Stimulated activated naive CD8-positive, alpha-beta T cell treated with anti-CD3 and anti-CD28 coated beads, Interleukin-15, Interleukin-2, amounts not matched to agents 100 ng/mL and 50 ng/mL, for 24 hours (primary cell): Measurements from ENCODE around the gene CHD1L.

Source experiments
- H3K27ac Mint-ChIP-seq: one replicate; pipeline ENCODE4 v1.8.0; 2021; ENCODE audit warnings: mild to moderate bottlenecking, mixed read lengths
- H3K27me3 Mint-ChIP-seq: one replicate; pipeline ENCODE4 v1.8.0; 2021; ENCODE audit warnings: mixed read lengths
- H3K36me3 Mint-ChIP-seq: one replicate; pipeline ENCODE4 v1.8.0; 2021; ENCODE audit warnings: low read depth, mixed read lengths
- H3K4me1 Mint-ChIP-seq: one replicate; pipeline ENCODE4 v1.8.0; 2021; ENCODE audit warnings: low read depth, mixed read lengths
- H3K4me3 Mint-ChIP-seq: one replicate; pipeline ENCODE4 v1.8.0; 2021; ENCODE audit warnings: mild to moderate bottlenecking, mixed read lengths
- H3K9me3 Mint-ChIP-seq: one replicate; pipeline ENCODE4 v1.8.0; 2021; ENCODE audit warnings: mixed read lengths

CHD1L gene

GRCh38 chr1:147241934-147242448 is 493 bp upstream of the CHD1L start:
- Mint-ChIP-seq H3K36me3 (peaks cover 22% of the 10 kb centered on the region), H3K4me1 (peaks cover 45% of the 10 kb centered on the region), H3K4me3 (peak overlapping the region; percentile 87), H3K27me3 (peaks cover 5% of the 10 kb centered on the region), H3K9me3 (no peaks in the 10 kb centered on the region), H3K27ac (peak overlapping the region; percentile 17)

- Mint-ChIP-seq H3K36me3 (peaks cover 27% of the 10 kb centered on the region), H3K27me3 (peaks cover 5% of the 10 kb centered on the region), H3K9me3 (no peaks in the 10 kb centered on the region), H3K27ac (peak overlapping the region; percentile 88), H3K4me1 (peaks cover 56% of the 10 kb centered on the region), H3K4me3 (peak overlapping the region; percentile 87)
Observed at GRCh38 chr1:147243228-147243685, 773 bp downstream of the CHD1L start.

GRCh38 chr1:147243841-147244240 is 1.4 kb downstream of the CHD1L start:
- no peaks in the 10 kb centered on the region for H3K9me3 Mint-ChIP-seq
- H3K27me3 Mint-ChIP-seq, result no peaks in the 10 kb centered on the region
- H3K4me3 Mint-ChIP-seq, result peak overlapping the region; percentile 87
- H3K36me3 Mint-ChIP-seq, result peaks cover 27% of the 10 kb centered on the region
- H3K27ac Mint-ChIP-seq, result peak overlapping the region; percentile 88
- H3K4me1 Mint-ChIP-seq, result peaks cover 61% of the 10 kb centered on the region

GRCh38 chr1:147245129-147245528 is 2.6 kb downstream of the CHD1L start:
- Mint-ChIP-seq H3K27ac (no peak overlapping the region), H3K27me3 (no peaks in the 10 kb centered on the region), H3K4me3 (peak overlapping the region; percentile 62), H3K36me3 (peaks cover 27% of the 10 kb centered on the region), H3K9me3 (no peaks in the 10 kb centered on the region), H3K4me1 (peaks cover 71% of the 10 kb centered on the region)

- Mint-ChIP-seq H3K4me3 (peak overlapping the region; percentile 62), H3K36me3 (peaks cover 27% of the 10 kb centered on the region), H3K27ac (peak overlapping the region; percentile 22), H3K27me3 (no peaks in the 10 kb centered on the region), H3K9me3 (no peaks in the 10 kb centered on the region), H3K4me1 (peaks cover 75% of the 10 kb centered on the region)
Observed at GRCh38 chr1:147245586-147246021, 3.1 kb downstream of the CHD1L start.

GRCh38 chr1:147246044-147246690 is 3.7 kb downstream of the CHD1L start:
- Mint-ChIP-seq H3K4me1 (peaks cover 75% of the 10 kb centered on the region), H3K27me3 (no peaks in the 10 kb centered on the region), H3K36me3 (peaks cover 27% of the 10 kb centered on the region), H3K4me3 (peak overlapping the region; percentile 23), H3K9me3 (no peaks in the 10 kb centered on the region), H3K27ac (peak overlapping the region; percentile 22)

DNA sequence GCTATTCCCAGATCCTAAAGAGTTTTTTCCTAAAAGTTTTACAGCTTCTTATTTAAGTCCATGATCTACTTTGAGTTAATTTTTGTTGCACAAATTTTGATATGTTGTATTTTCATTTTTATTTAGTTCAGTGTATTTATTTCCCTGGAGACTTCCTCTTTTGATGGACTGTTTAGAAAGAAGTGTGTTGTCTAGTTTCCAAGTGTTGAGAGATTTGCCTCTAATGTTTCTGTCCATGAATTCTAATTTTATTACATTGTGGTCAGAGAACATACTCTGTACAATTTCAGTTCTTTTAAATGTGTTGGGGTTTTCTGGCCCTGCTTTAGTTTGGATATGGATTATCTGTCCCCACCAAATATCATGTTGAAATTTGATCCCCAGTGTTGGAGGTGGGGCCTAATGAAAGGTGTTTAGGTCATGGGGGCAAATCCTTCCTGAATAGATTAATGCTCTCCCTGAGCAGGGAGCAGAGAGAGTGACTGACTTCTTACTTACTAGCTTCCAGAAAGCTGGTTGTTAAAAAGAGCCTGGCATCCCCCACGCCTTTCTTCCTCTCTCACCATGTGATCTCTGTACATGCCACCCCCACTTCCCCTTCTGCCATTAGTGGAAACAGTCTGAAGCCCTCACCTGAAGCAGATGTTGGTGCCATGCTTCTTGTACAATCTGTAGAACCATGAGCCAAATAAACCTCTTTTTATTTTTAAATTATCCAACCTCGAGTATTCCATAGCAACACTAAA is 4.6 kb downstream of the CHD1L start:
- no peak overlapping the region for H3K27ac Mint-ChIP-seq
- peak overlapping the region; percentile 8 for H3K4me3 Mint-ChIP-seq
- H3K36me3 Mint-ChIP-seq, result peaks cover 30% of the 10 kb centered on the region

GRCh38 chr1:147247656-147248238 is 5.3 kb downstream of the CHD1L start:
- Mint-ChIP-seq H3K36me3 (peaks cover 36% of the 10 kb centered on the region), H3K4me1 (peaks cover 65% of the 10 kb centered on the region), H3K9me3 (no peaks in the 10 kb centered on the region), H3K27ac (no peak overlapping the region), H3K4me3 (no peak overlapping the region), H3K27me3 (no peaks in the 10 kb centered on the region)

More for the DNA sequence above, 4.6 kb downstream of the CHD1L start:
- Mint-ChIP-seq H3K27me3 (no peaks in the 10 kb centered on the region), H3K4me1 (peaks cover 68% of the 10 kb centered on the region), H3K9me3 (no peaks in the 10 kb centered on the region)

- Mint-ChIP-seq H3K4me3 (no peak overlapping the region), H3K27ac (no peak overlapping the region), H3K9me3 (no peaks in the 10 kb centered on the region), H3K4me1 (peaks cover 24% of the 10 kb centered on the region), H3K27me3 (no peaks in the 10 kb centered on the region), H3K36me3 (peaks cover 49% of the 10 kb centered on the region)
Observed at GRCh38 chr1:147252540-147252939, 10.1 kb downstream of the CHD1L start.

DNA sequence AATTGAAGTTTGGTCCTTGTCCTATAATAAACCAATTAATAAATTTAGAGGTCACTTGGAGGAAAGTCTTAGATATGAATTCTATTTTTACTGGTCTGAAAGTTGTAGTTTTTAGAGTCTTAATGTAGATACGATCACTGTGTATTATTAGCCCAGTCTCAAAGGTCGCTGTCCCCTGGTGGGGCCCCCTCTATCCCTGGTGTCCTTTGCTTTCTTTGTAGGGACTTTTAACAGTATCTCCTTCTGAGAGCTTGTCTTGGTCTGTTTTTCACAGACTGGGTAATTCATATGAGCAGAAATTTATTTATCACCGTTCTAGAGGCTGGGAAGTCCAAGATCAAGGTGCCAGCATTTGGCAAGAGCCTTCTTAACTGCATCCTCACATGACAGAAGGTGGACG is 18.5 kb downstream of the CHD1L start:
- Mint-ChIP-seq H3K27ac (no peak overlapping the region), H3K27me3 (no peaks in the 10 kb centered on the region), H3K4me3 (no peak overlapping the region), H3K36me3 (peaks cover 82% of the 10 kb centered on the region), H3K4me1 (no peaks in the 10 kb centered on the region), H3K9me3 (no peaks in the 10 kb centered on the region)

DNA sequence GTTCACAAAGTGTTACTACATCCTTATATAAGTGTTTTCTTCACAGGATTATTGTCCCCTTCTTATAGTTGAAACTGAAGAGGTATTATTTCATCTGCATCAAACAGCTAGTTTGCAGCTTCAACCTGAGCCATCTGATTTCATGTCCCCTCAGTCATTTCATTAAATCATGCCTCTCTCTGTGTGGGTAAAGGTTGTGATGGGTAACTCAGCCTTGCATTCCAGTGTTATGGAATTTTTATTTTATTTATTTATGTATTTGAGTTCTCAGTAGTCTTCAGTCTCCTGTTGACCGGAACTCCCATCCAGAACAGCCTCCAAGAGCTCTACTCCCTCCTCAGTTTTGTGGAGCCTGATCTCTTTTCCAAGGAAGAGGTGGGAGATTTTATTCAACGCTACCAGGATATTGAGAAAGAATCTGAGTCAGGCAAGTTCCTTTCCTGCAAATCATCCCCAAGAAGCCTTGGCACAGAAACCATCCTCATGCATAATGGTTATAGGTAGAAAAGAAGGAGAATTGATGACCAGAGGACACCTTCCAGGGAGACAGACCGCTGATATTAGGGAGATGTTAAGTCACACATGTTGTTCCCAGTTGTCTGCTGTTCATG is 21.8 kb downstream of the CHD1L start:
- Mint-ChIP-seq H3K9me3 (no peaks in the 10 kb centered on the region), H3K27me3 (no peaks in the 10 kb centered on the region), H3K4me3 (no peak overlapping the region), H3K27ac (no peak overlapping the region), H3K36me3 (peaks cover 86% of the 10 kb centered on the region), H3K4me1 (no peaks in the 10 kb centered on the region)

DNA sequence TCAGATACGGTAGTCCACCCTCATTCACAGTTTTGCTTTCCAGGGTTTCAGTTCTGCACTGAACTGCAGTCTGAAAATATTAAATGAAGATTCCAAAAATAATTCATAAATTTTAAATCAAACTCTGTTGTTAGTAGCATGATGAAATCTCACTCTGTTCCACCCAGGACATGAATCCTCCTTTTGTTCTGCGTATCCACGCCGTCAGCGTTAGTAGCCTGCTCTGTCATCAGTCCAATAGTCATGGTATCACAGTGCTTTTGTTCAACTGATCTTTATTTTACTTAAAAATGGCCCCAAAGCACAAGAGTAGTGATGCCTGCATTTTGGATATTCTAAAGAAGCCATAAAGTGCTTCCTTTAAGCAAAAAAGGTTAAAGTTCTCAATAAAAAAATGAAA is 23.9 kb downstream of the CHD1L start:
- no peaks in the 10 kb centered on the region for H3K9me3 Mint-ChIP-seq
- H3K27me3 Mint-ChIP-seq, result no peaks in the 10 kb centered on the region
- no peaks in the 10 kb centered on the region for H3K4me1 Mint-ChIP-seq
- H3K4me3 Mint-ChIP-seq, result no peak overlapping the region
- H3K36me3 Mint-ChIP-seq, result peaks cover 74% of the 10 kb centered on the region
- no peak overlapping the region for H3K27ac Mint-ChIP-seq

- Mint-ChIP-seq H3K4me3 (no peak overlapping the region), H3K36me3 (peaks cover 78% of the 10 kb centered on the region), H3K27ac (peak overlapping the region; percentile 27), H3K9me3 (no peaks in the 10 kb centered on the region), H3K27me3 (no peaks in the 10 kb centered on the region), H3K4me1 (no peaks in the 10 kb centered on the region)
Observed at GRCh38 chr1:147267711-147268110, 25.2 kb downstream of the CHD1L start.

DNA sequence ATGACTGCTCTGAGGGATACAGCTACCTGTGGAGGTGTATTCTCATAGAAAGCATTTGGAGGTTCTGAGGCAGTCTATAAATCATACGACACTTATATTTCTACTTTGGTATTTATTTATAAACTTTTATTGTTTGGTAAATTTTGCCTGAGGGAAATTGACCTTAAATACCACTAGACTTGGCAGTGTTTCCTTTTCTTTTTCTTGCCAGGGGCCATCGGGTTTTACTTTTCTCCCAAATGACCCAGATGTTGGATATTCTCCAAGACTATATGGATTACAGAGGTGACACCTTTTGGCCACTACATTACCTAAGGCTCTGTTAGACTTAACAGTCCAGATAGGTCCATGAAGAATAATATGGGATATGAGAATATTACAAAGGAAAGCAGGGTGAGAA is 28.2 kb downstream of the CHD1L start:
- no peaks in the 10 kb centered on the region for H3K9me3 Mint-ChIP-seq
- no peak overlapping the region for H3K27ac Mint-ChIP-seq
- peaks cover 7% of the 10 kb centered on the region for H3K4me1 Mint-ChIP-seq
- H3K27me3 Mint-ChIP-seq, result no peaks in the 10 kb centered on the region
- peaks cover 74% of the 10 kb centered on the region for H3K36me3 Mint-ChIP-seq
- no peak overlapping the region for H3K4me3 Mint-ChIP-seq

- H3K9me3 Mint-ChIP-seq, result no peaks in the 10 kb centered on the region
- no peak overlapping the region for H3K27ac Mint-ChIP-seq
- H3K36me3 Mint-ChIP-seq, result peaks cover 74% of the 10 kb centered on the region
- H3K4me1 Mint-ChIP-seq, result peaks cover 7% of the 10 kb centered on the region
- H3K4me3 Mint-ChIP-seq, result no peak overlapping the region
- no peaks in the 10 kb centered on the region for H3K27me3 Mint-ChIP-seq
Observed at GRCh38 chr1:147272042-147272441, 29.6 kb downstream of the CHD1L start.
